SKM-1 treated with dmso at 0.1 percent for 144 hours (cell line): ENCODE results near the gene SLC1A5.

Source experiments
- DNase-seq: peaks from one replicate; lab custom pipeline; 2025; ENCODE audit not compliant: unreplicated experiment; lab: John Stamatoyannopoulos, UW

Gene SLC1A5

DNA sequence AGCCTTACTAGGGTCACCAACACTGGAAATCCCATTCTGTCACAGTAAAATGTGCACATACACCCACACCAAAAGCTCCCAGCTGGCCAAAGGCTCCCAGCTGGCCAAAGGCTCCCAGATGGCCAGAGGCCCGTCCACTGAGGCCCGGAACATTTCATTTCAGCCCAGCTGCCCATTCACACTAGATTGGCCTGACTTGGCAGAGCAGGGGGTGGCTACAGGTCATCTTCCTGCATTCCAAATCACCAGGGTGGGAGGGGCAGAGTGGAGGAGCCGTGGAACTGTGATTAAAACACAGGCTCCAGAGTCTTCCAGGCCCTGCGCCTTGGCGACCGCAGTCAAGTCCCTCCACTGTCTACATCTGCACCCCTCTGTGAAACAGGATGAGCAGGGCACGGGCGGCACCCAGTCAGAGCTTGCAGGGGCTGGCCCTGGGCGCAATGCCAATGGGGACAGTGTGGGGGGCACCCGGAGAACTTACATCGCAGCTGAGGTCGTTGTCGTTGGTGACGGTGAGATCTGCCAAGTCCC, 61.4 kb downstream of the SLC1A5 start:
- no peak for DNase-seq

DNA sequence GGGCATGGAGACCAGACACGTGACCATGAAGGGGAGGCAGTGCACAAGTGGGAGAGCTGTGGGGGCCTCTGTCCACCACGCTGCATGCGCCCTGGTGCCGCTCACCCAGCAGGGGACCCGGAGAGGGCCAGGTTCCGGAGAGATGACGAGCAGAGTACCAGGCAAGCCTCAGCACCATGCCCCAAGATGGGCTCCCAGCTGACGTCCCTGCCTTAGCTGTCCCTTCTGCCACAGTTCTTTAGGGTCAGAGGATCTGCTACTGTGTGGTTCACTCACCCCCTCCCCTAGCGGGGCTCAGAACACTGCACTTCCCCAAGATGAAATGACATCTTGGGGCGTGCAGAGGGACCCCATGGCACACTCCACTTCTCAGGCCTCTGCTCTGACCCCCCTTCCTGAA, 61.8 kb downstream of the SLC1A5 start:
- DNase-seq: no peak

DNA sequence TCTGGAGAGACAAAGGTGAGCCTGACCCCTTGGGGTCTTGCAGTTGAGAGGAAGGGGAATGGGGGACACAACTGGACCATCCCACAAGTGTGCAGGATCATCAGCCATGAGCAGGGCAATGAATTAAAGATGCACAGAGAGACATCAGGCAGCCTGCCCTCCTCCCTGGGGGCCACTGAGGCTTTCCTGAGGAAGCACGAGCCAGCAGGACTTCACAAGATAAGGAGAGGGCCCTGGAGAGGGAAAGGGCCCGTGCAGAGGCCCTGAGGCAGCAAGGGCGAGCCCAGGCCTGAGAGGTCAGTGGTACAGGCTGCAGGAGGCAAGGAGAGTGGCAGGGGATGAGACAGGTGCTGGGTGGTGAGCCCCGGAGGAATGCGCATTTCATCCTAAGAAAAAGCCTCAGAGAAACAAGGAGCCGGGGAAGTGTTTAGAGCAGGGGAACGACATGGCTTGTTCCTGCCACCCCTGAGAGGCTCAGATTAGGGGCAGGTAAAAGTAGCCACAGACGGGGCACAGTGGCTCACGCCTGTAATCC, 62.5 kb downstream of the SLC1A5 start:
- no peak for DNase-seq

DNA sequence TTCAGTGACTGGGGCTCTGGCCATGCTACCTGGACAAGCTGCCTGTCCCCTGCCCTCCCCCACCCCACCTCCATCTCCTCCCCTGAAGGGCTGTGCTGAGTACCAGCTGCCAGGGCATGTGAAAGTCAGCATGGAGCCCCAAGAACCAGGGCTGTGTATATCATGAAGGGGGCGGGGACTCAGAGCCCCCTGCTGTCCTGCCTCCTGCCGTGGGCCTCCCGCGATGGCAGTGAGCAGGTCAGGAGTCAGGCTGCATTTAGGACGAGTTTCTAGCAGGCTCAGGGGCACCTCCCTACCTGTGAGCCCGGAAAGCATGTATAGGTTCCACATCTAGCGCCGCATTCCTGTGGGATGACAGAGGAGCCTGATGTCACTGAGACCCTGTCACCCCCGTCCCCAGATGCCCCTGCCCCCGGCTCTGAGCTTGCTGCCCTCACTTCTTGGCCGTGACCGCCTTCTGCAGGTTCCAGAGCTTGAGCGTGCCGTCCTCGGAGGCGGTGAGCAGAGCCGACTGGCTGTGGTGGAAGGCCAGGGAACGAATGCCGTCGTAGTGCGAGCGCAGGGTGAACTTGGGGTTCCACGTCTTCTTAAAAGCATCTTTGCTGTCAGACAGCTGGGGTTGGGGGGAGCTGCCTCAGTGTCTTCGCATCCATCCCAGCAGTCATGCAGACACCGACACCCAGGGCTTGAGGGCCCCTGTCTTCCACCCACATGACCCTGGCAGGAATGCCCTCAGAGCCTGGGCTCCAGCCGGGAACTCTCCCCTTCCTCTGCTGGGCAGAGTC, 63.2 kb downstream of the SLC1A5 start:
- no peak for DNase-seq
